HepG2 (cell line): ENCODE data around the gene GPR42. TPM values are rescaled to one million over a fixed set of nuclear protein-coding genes. Genes with fewer than 3 reads are reported as not detected.

Experiments used
- ATF7 ChIP-seq, 2 experiments: fragments of 450-650 bp in 1 of 2; sonication (generic) in 1 of 2; formaldehyde crosslinking in 1 of 2; IDR thresholded peaks; 2 replicates each; pipeline versions ENCODE4 v1.4.0 to v1.6.1; 2016 to 2020; ENCODE audit warnings: antibody characterized with exemption in 1 of 2, mild to moderate bottlenecking in 1 of 2, missing genetic modification reagents in 1 of 2
- CEBPB ChIP-seq: IDR thresholded peaks from 2 replicates; pipeline ENCODE4 v1.6.1; 2011; ENCODE audit warnings: low read depth, low read length, improper control_type of control experiment, borderline replicate concordance
- CREM ChIP-seq, 2 experiments: sonication (generic) in 1 of 2; formaldehyde crosslinking in 1 of 2; IDR thresholded peaks; 2 replicates each; pipeline versions ENCODE4 v1.4.0 to v1.6.1; 2016 to 2020; ENCODE audit warnings: antibody characterized with exemption in 1 of 2, mild to moderate bottlenecking in 1 of 2, missing genetic modification reagents in 1 of 2
- DMTF1 ChIP-seq: sonication (generic); formaldehyde crosslinking; IDR thresholded peaks from 2 replicates; pipeline ENCODE4 v1.4.0; 2020; ENCODE audit warnings: mild to moderate bottlenecking, missing genetic modification reagents
- E2F2 ChIP-seq: sonication (generic); formaldehyde crosslinking; IDR thresholded peaks from 2 replicates; pipeline ENCODE4 v1.4.0; 2020; ENCODE audit warnings: missing genetic modification reagents, borderline replicate concordance
- GZF1 ChIP-seq: sonication (generic); formaldehyde crosslinking; IDR thresholded peaks from 2 replicates; pipeline ENCODE4 v1.5.1; 2020; ENCODE audit warnings: mild to moderate bottlenecking, missing genetic modification reagents
- HNF1B ChIP-seq: sonication (generic); formaldehyde crosslinking; IDR thresholded peaks from 2 replicates; pipeline ENCODE4 v1.5.1; 2020; ENCODE audit warnings: mild to moderate bottlenecking, moderate library complexity, missing genetic modification reagents
- MTA1 ChIP-seq: sonication (generic); formaldehyde crosslinking; IDR thresholded peaks from 2 replicates; pipeline ENCODE4 v1.4.0; 2020; ENCODE audit warnings: missing genetic modification reagents, mild to moderate bottlenecking, borderline replicate concordance
- MYC ChIP-seq: sonication (generic); formaldehyde crosslinking; IDR thresholded peaks from 2 replicates; pipeline ENCODE4 v1.9.0; 2021; ENCODE audit warnings: missing genetic modification reagents, borderline replicate concordance
- NFE2L1 ChIP-seq: sonication (generic); formaldehyde crosslinking; IDR thresholded peaks from 2 replicates; pipeline ENCODE4 v1.4.0; 2020; ENCODE audit warnings: missing genetic modification reagents, mild to moderate bottlenecking, borderline replicate concordance
- TFE3 ChIP-seq: IDR thresholded peaks from 2 replicates; pipeline ENCODE4 v1.6.1; 2016
- ZFP41 ChIP-seq: sonication (generic); formaldehyde crosslinking; IDR thresholded peaks from 2 replicates; pipeline ENCODE4 v1.4.0; 2020; ENCODE audit warnings: mild to moderate bottlenecking, missing genetic modification reagents, borderline replicate concordance
- ZFY ChIP-seq: sonication (generic); formaldehyde crosslinking; IDR thresholded peaks from 2 replicates; pipeline ENCODE4 v1.4.0; 2020; ENCODE audit warnings: missing genetic modification reagents
- ZNF460 ChIP-seq: sonication (generic); formaldehyde crosslinking; IDR thresholded peaks from 2 replicates; pipeline ENCODE4 v1.5.1; 2020; ENCODE audit warnings: missing genetic modification reagents, mild to moderate bottlenecking, borderline replicate concordance
- ZNF496 ChIP-seq: sonication (generic); formaldehyde crosslinking; IDR thresholded peaks from 2 replicates; pipeline ENCODE4 v1.8.1; 2023; ENCODE audit warnings: mild to moderate bottlenecking, moderate library complexity, missing genetic modification reagents; ENCODE audit not compliant: insufficient replicate concordance
- ZNF614 ChIP-seq: IDR thresholded peaks from 2 replicates; pipeline ENCODE4 v1.6.1; 2018; ENCODE audit warnings: missing biosample characterization, missing genetic modification reagents, inconsistent platforms, borderline replicate concordance
- ZNF761 ChIP-seq: sonication (generic); formaldehyde crosslinking; conservative IDR thresholded peaks from 2 replicates; pipeline ENCODE4 v1.4.0; 2020; ENCODE audit warnings: mild to moderate bottlenecking, missing genetic modification reagents
- ZNF776 ChIP-seq: sonication (generic); formaldehyde crosslinking; IDR thresholded peaks from 2 replicates; pipeline ENCODE4 v1.4.0; 2020; ENCODE audit warnings: mild to moderate bottlenecking, missing genetic modification reagents
- ZNF777 ChIP-seq: sonication (generic); formaldehyde crosslinking; IDR thresholded peaks from 2 replicates; pipeline ENCODE4 v1.4.0; 2020; ENCODE audit warnings: missing genetic modification reagents
- ZNF792 ChIP-seq: IDR thresholded peaks from 2 replicates; pipeline ENCODE4 v1.6.1; 2016
- polyA plus RNA-seq, 8 experiments: library from polyadenylated mRNA; depleted of rRNA in 3 of 8; stranded (reverse) in 7 of 8; unstranded in 1 of 8; fragments of >200 nt; fragmentation: Illumina TruSeq in 4 of 8; extraction: Trizol in 4 of 8; gene quantifications; 2 replicates each; pipeline versions ENCODE4 v1.2.1 to v1.2.3, GENCODE V29; 2011 to 2016; ENCODE audit warnings: low read depth in 4 of 8, missing spikeins in 1 of 8, mixed read lengths in 1 of 8; ENCODE audit not compliant: insufficient read depth in 1 of 8
- total RNA-seq, 5 experiments: library from RNA; depleted of rRNA; stranded (reverse); fragments of >200 nt; fragmentation: Illumina TruSeq; extraction: Trizol; gene quantifications; 2 replicates each; pipeline ENCODE4 v1.2.3, GENCODE V29; 2016; ENCODE audit warnings: low read depth in 1 of 5

GPR42 gene
- total and polyA plus RNA-seq, 2 of the 13 experiments (the other 11 are each of a cell fraction or from before 2014, with no cell fraction given), result not detected

DNA sequence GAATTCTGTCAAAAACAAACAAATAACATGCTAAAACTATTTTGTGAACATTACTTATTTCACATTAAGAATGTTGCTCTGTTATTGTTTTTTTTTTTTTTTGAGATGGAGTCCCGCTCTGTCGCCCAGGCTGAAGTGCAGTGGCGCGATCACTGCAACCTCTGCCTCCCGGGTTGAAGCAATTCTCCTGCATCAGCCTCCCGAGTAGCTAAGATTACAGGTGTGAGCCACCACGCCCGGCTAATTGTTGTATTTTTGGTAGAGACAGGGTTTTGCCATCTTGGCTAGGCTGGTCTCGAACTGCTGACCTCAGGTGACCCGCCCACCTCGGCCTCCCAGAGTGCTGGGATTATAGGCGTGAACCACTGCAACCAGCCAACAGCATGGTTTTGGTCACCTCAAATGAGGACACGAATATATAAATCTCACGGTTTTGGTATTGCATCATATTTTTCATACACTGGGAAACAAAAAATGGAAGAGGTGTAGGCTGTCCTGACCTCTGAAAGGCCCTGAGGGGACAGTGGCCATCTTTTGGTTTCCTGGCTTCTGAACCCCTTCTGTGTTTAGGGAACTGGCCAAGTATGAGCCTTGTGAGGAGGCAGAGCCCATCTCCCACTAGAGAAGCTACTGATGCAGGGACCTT is 25.5 kb downstream of the GPR42 start (continued):
- TF ChIP-seq ZNF761 (no peak), ZNF792 (CRISPR knock-in tag) (no peak), ZNF777 (CRISPR knock-in tag) (no peak), MYC (no peak), HNF1B (CRISPR knock-in tag) (0 out of 2 replicates have a peak, but pooled peaks have one; percentile 5), ZFP41 (no peak), ZNF776 (CRISPR knock-in tag) (no peak), ZNF496 (CRISPR knock-in tag) (no peak), TFE3 (CRISPR knock-in tag) (no peak), DMTF1 (no peak), CEBPB (peak; percentile 60; the same call in 1 of the 2 replicates), GZF1 (CRISPR knock-in tag) (no peak), ZFY (CRISPR knock-in tag) (no peak), ZNF460 (CRISPR knock-in tag) (peak; percentile 81), E2F2 (CRISPR knock-in tag) (no peak), MTA1 (no peak), ZNF614 (CRISPR knock-in tag) (no peak), NFE2L1 (CRISPR knock-in tag) (no peak), ATF7 (IDR thresholded peaks at IDR 0.05) (0 out of 2 replicates have a peak, but pooled peaks have one; percentile 49), ATF7 (CRISPR knock-in tag; IDR thresholded peaks at IDR 0.05) (no peak), CREM (IDR thresholded peaks at IDR 0.05) (no peak), CREM (CRISPR knock-in tag; IDR thresholded peaks at IDR 0.05) (no peak)
